PC-9 (cell line): ENCODE measurements around the gene SUPT3H. TPM values are rescaled to one million over a fixed set of nuclear protein-coding genes. Genes with fewer than 3 reads are reported as not detected.

ENCODE experiments used
- BruUV-seq: library from RNA; stranded (reverse); fragments of 400-500 nt; replicated peaks from 2 replicates; lab custom pipeline; 2021; lab: Mats Ljungman, UMichigan
- CTCF ChIA-PET: fragments of 300-600 bp; sonication (Branson Sonifier 250); formaldehyde crosslinking; loops from one replicate; lab custom pipeline; 2022; ENCODE audit warnings: antibody characterized with exemption; lab: Charles Lee
- POLR2A ChIA-PET: fragments of 300-600 bp; sonication (Branson Sonifier 250); formaldehyde crosslinking; loops from one replicate; lab custom pipeline; 2022; ENCODE audit warnings: antibody characterized with exemption; ENCODE audit not compliant: unreplicated experiment; lab: Charles Lee
- DNase-seq, 2 experiments: peaks; one replicate each; pipeline versions ENCODE4 v3.0.0 to v3.0.0-alpha.2; 2015 to 2022; ENCODE audit warnings: mixed read lengths in 1 of 2
- H2AFZ ChIP-seq: fragments of 200-600 bp; sonication (generic); 2 replicates; pipeline ENCODE4 v1.8.1; 2017; ENCODE audit warnings: antibody characterized with exemption
- H3F3A ChIP-seq: fragments of 200-600 bp; sonication (generic); 2 replicates; pipeline ENCODE4 v1.8.1; 2017; ENCODE audit warnings: antibody characterized with exemption, mild to moderate bottlenecking, low read depth; ENCODE audit not compliant: insufficient read depth
- H3K27ac ChIP-seq: fragments of 200-600 bp; sonication (generic); 2 replicates; pipeline ENCODE4 v1.6.1; 2016; ENCODE audit warnings: mixed run types
- H3K27me3 ChIP-seq: fragments of 200-600 bp; sonication (generic); 2 replicates; pipeline ENCODE4 v1.6.1; 2016; ENCODE audit warnings: low read depth, mixed run types; ENCODE audit not compliant: insufficient read depth
- H3K36me3 ChIP-seq: fragments of 200-600 bp; sonication (generic); 2 replicates; pipeline ENCODE4 v1.6.1; 2016; ENCODE audit warnings: low read depth, mixed run types
- H3K4me1 ChIP-seq: fragments of 200-600 bp; sonication (generic); replicated peaks from 2 replicates; pipeline ENCODE4 v1.6.1; 2016; ENCODE audit warnings: mixed run types; ENCODE audit not compliant: insufficient read depth
- H3K4me2 ChIP-seq: fragments of 200-600 bp; sonication (generic); 2 replicates; pipeline ENCODE4 v1.6.1; 2017; ENCODE audit warnings: mixed run types
- H3K4me3 ChIP-seq: fragments of 200-600 bp; sonication (generic); 2 replicates; pipeline ENCODE4 v1.6.1; 2016; ENCODE audit warnings: mixed run types
- H3K79me2 ChIP-seq: fragments of 200-600 bp; sonication (generic); 2 replicates; pipeline ENCODE4 v1.6.1; 2017; ENCODE audit warnings: low read depth, mixed run types
- H3K9me2 ChIP-seq: fragments of 200-600 bp; sonication (generic); 2 replicates; pipeline ENCODE4 v1.8.1; 2017; ENCODE audit warnings: mild to moderate bottlenecking; ENCODE audit not compliant: insufficient read depth
- H3K9me3 ChIP-seq: fragments of 200-600 bp; sonication (generic); 2 replicates; pipeline ENCODE4 v1.8.1; 2016; ENCODE audit warnings: low read depth; ENCODE audit not compliant: insufficient read depth
- H4K20me1 ChIP-seq: fragments of 200-600 bp; sonication (generic); 2 replicates; pipeline ENCODE4 v1.8.1; 2017; ENCODE audit not compliant: insufficient read depth
- EZH2 ChIP-seq: fragments of 200-600 bp; sonication (generic); IDR thresholded peaks from 2 replicates; pipeline ENCODE4 v1.8.0; 2017; ENCODE audit warnings: antibody characterized with exemption, low read depth
- intact Hi-C: fragments of 100-400 bp; cut with micrococcal nuclease; formaldehyde crosslinking; loops from one replicate; pipeline ENCODE4 v1.10.0; 2022; ENCODE audit not compliant: unreplicated experiment
- total RNA-seq: library from RNA; stranded (reverse); gene quantifications from 2 replicates; pipeline ENCODE4 v1.2.3, GENCODE V29; 2021
- TF ChIP-seq, protein P1 (sequence below): fragments of 200-600 bp; sonication (generic); conservative IDR thresholded peaks from 2 replicates; pipeline ENCODE4 v1.6.1; 2017; ENCODE audit warnings: mixed run types, antibody characterized with exemption, mild to moderate bottlenecking, moderate library complexity

The SUPT3H gene
- total RNA-seq, 1 experiment from 2014 or later: 9.2 TPM

DNA sequence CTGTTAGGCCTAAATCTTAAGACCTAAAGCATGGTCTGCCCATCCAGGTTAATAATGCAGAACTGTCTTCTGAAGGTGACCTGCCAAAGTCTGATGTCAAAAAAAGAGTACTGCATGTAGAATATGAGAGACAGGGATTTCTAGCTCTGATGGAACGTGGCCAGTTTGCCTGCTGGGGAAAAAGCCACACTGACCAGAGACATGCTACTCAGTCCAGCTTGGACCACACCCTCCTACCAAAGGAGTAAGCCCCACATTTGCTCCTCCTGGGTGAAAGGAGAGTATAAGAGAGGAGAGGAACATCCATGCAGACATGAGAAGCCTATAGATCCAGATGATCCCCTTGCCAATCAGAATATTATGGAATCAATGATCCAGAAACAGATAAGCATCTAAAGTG is 279.5 kb downstream of the SUPT3H start:
- ChIA-PET POLR2A (no interaction called here), CTCF (no interaction called here)
- TF ChIP-seq EZH2: no peak
- TF ChIP-seq, protein P1, sequence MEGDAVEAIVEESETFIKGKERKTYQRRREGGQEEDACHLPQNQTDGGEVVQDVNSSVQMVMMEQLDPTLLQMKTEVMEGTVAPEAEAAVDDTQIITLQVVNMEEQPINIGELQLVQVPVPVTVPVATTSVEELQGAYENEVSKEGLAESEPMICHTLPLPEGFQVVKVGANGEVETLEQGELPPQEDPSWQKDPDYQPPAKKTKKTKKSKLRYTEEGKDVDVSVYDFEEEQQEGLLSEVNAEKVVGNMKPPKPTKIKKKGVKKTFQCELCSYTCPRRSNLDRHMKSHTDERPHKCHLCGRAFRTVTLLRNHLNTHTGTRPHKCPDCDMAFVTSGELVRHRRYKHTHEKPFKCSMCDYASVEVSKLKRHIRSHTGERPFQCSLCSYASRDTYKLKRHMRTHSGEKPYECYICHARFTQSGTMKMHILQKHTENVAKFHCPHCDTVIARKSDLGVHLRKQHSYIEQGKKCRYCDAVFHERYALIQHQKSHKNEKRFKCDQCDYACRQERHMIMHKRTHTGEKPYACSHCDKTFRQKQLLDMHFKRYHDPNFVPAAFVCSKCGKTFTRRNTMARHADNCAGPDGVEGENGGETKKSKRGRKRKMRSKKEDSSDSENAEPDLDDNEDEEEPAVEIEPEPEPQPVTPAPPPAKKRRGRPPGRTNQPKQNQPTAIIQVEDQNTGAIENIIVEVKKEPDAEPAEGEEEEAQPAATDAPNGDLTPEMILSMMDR: no peak
- no peak for DNase-seq
- H3K27me3 ChIP-seq: no peaks in the 10 kb centered on the region
- H3K79me2 ChIP-seq: no peaks in the 10 kb centered on the region
- no peaks in the 10 kb centered on the region for H3K9me3 ChIP-seq
- intact Hi-C loops: no loop called here
- BruUV-seq: no TSS peak
- no peaks in the 10 kb centered on the region for H3K36me3 ChIP-seq
- H4K20me1 ChIP-seq: no peaks in the 10 kb centered on the region
- H3K4me1 ChIP-seq: no peaks in the 10 kb centered on the region
- H2AFZ ChIP-seq: no peak overlapping the region
- no peak overlapping the region for H3K4me2 ChIP-seq
- no peak overlapping the region for H3K27ac ChIP-seq
- no peak overlapping the region for H3K4me3 ChIP-seq
- no peaks in the 10 kb centered on the region for H3F3A ChIP-seq
- no peaks in the 10 kb centered on the region for H3K9me2 ChIP-seq

DNA sequence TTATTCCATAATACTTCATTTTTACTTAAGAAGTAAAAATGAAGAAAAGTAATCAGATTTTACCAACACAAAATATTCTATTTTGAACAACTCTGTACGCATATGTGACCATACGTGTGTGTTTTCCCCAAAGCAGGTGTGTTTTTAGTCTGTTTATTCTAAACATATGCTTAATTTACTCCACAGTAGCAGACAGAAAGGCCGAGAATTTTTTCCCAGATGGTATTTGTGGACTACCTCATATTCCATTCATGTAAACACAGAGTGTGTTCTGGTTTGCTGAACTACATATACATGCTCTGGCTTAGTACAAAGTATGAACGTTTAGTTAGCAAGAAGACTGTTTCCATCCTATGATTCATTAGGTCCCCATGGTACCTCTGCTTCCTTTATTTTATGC is 282.9 kb downstream of the SUPT3H start:
- H3K4me3 ChIP-seq: no peak overlapping the region
- CTCF ChIA-PET: no interaction called here
- H3K4me2 ChIP-seq: no peak overlapping the region
- H3F3A ChIP-seq: no peaks in the 10 kb centered on the region
- H3K9me3 ChIP-seq: no peaks in the 10 kb centered on the region
- H2AFZ ChIP-seq: no peak overlapping the region
- POLR2A ChIA-PET: no interaction called here
- H3K27ac ChIP-seq: no peak overlapping the region
- BruUV-seq: no TSS peak
- H3K9me2 ChIP-seq: no peaks in the 10 kb centered on the region
- no peaks in the 10 kb centered on the region for H3K4me1 ChIP-seq
- no peaks in the 10 kb centered on the region for H3K36me3 ChIP-seq
- TF ChIP-seq, protein P1: no peak
- no peak for TF ChIP-seq EZH2
- no peaks in the 10 kb centered on the region for H4K20me1 ChIP-seq
- no peaks in the 10 kb centered on the region for H3K27me3 ChIP-seq
- intact Hi-C loops: no loop called here
- no peaks in the 10 kb centered on the region for H3K79me2 ChIP-seq
- no peak for DNase-seq

DNA sequence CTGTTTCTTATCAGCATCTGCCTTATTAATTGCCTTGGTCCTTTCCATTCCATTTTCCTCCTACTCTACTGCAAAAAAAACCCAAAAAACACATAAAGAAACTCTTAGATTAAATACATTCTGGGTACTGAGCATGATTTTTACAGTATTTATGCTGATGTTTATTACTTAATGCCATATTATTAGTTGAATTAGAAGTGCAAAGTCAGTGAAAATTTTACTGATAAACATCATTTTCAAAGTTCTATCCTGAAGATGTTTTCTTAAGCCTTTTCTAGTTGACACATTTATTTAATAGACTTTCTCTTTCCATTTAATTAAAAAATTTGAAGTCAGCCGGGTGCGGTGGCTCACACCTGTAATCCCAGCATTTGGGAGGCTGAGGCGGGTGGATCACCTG is 285.6 kb downstream of the SUPT3H start:
- CTCF ChIA-PET: no interaction called here
- no peaks in the 10 kb centered on the region for H3K36me3 ChIP-seq
- no TSS peak for BruUV-seq
- no peak for DNase-seq
- H3K79me2 ChIP-seq: no peaks in the 10 kb centered on the region
- no peaks in the 10 kb centered on the region for H3K4me1 ChIP-seq
- TF ChIP-seq, protein P1: no peak
- no peak overlapping the region for H3K4me3 ChIP-seq
- intact Hi-C loops: no loop called here
- no peak overlapping the region for H3K27ac ChIP-seq
- no peaks in the 10 kb centered on the region for H3K9me3 ChIP-seq
- H3K4me2 ChIP-seq: no peak overlapping the region
- H3K27me3 ChIP-seq: no peaks in the 10 kb centered on the region
- no peak overlapping the region for H2AFZ ChIP-seq
- no peaks in the 10 kb centered on the region for H4K20me1 ChIP-seq
- no peaks in the 10 kb centered on the region for H3K9me2 ChIP-seq
- POLR2A ChIA-PET: no interaction called here
- H3F3A ChIP-seq: no peaks in the 10 kb centered on the region
